Measurements from ENCODE around the gene MARCHF7. TPM values are rescaled to one million over a fixed set of nuclear protein-coding genes. Genes with fewer than 3 reads are reported as not detected.

The MARCHF7 gene
- total RNA-seq, 2 experiments from 2014 or later = 81.5 to 82.4 TPM

- H3K4me1 Mint-ChIP-seq (ENCODE audit: low read depth) = peaks cover 20% of the 10 kb centered on the region
- peaks cover 32% of the 10 kb centered on the region for H3K36me3 Mint-ChIP-seq (ENCODE audit: low read depth)
- no peaks in the 10 kb centered on the region for H3K27me3 Mint-ChIP-seq (ENCODE audit: low read depth)
- H3K4me3 Mint-ChIP-seq = no peak overlapping the region
- DNase-seq = no peak
- intact Hi-C loops (cut with micrococcal nuclease) = no loop called here
- no peak overlapping the region for H3K27ac Mint-ChIP-seq
- CTCF ChIA-PET = interaction anchor here (0.6 to 0.7 kb wide), 2 partner anchors 264 to 495 kb away, joined by 4 to 5 read pairs; no protein-coding TSS in a partner anchor
- no peaks in the 10 kb centered on the region for H3K9me3 Mint-ChIP-seq
Observed at GRCh38 chr2:159753797-159754196, 41.5 kb downstream of the MARCHF7 start.

- Mint-ChIP-seq H3K27ac (no peak overlapping the region), H3K9me3 (no peaks in the 10 kb centered on the region), H3K27me3 (ENCODE audit: low read depth) (no peaks in the 10 kb centered on the region), H3K36me3 (ENCODE audit: low read depth) (peaks cover 32% of the 10 kb centered on the region), H3K4me1 (ENCODE audit: low read depth) (peaks cover 20% of the 10 kb centered on the region), H3K4me3 (no peak overlapping the region)
- intact Hi-C loops (cut with micrococcal nuclease) = loop anchor here (1.0 to 5.0 kb wide), 2 partner anchors 187 to 213 kb away; no protein-coding TSS in a partner anchor
- DNase-seq = no peak
- CTCF ChIA-PET = no interaction called here
Observed at GRCh38 chr2:159755014-159755413, 42.7 kb downstream of the MARCHF7 start.

GRCh38 chr2:159755788-159756187 is 43.5 kb downstream of the MARCHF7 start:
- peaks cover 22% of the 10 kb centered on the region for H3K4me1 Mint-ChIP-seq (ENCODE audit: low read depth)

GRCh38 chr2:159758239-159758638 is 45.9 kb downstream of the MARCHF7 start:
- Mint-ChIP-seq H3K36me3 (ENCODE audit: low read depth) (peaks cover 29% of the 10 kb centered on the region), H3K9me3 (no peaks in the 10 kb centered on the region), H3K27me3 (ENCODE audit: low read depth) (no peaks in the 10 kb centered on the region), H3K4me3 (no peak overlapping the region), H3K27ac (no peak overlapping the region), H3K4me1 (ENCODE audit: low read depth) (peaks cover 7% of the 10 kb centered on the region)
- intact Hi-C loops (cut with micrococcal nuclease) = loop anchor here (5.0 kb wide), 1 partner anchor 184 kb away; no protein-coding TSS in a partner anchor
- DNase-seq = no peak
- CTCF ChIA-PET = no interaction called here

More at GRCh38 chr2:159755788-159756187, 43.5 kb downstream of the MARCHF7 start:
- peak; percentile 54 for DNase-seq
- H3K36me3 Mint-ChIP-seq (ENCODE audit: low read depth) = peaks cover 37% of the 10 kb centered on the region
- H3K27me3 Mint-ChIP-seq (ENCODE audit: low read depth) = no peaks in the 10 kb centered on the region
- H3K9me3 Mint-ChIP-seq = no peaks in the 10 kb centered on the region
- no peak overlapping the region for H3K4me3 Mint-ChIP-seq
- no peak overlapping the region for H3K27ac Mint-ChIP-seq
- intact Hi-C loops (cut with micrococcal nuclease) = loop anchor here (1.0 to 5.0 kb wide), 8 partner anchors 43 to 870 kb away; partner anchors contain the start of gene MARCHF7
- CTCF ChIA-PET = interaction anchor here (0.9 to 1.1 kb wide), 7 partner anchors 9 to 212 kb away, joined by 3 to 4 read pairs (median 3); partner anchors contain the start of gene MARCHF7

- no peak for DNase-seq
- Mint-ChIP-seq H3K4me3 (no peak overlapping the region), H3K27ac (no peak overlapping the region), H3K9me3 (no peaks in the 10 kb centered on the region), H3K27me3 (ENCODE audit: low read depth) (no peaks in the 10 kb centered on the region), H3K4me1 (ENCODE audit: low read depth) (peaks cover 7% of the 10 kb centered on the region), H3K36me3 (ENCODE audit: low read depth) (peaks cover 31% of the 10 kb centered on the region)
- intact Hi-C loops (cut with micrococcal nuclease) = loop anchor here (5.0 kb wide), 1 partner anchor 184 kb away; no protein-coding TSS in a partner anchor
- CTCF ChIA-PET = interaction anchor here (0.7 to 1.4 kb wide), 2 partner anchors 49 to 309 kb away, joined by 3 to 4 read pairs; no protein-coding TSS in a partner anchor
Observed at GRCh38 chr2:159758686-159759085, 46.4 kb downstream of the MARCHF7 start.

- H3K27me3 Mint-ChIP-seq (ENCODE audit: low read depth) = no peaks in the 10 kb centered on the region
- DNase-seq = no peak
- peaks cover 9% of the 10 kb centered on the region for H3K4me1 Mint-ChIP-seq (ENCODE audit: low read depth)
- CTCF ChIA-PET = interaction anchor here (0.7 to 1.4 kb wide), 2 partner anchors 48 to 310 kb away, joined by 3 to 4 read pairs; no protein-coding TSS in a partner anchor
- H3K9me3 Mint-ChIP-seq = no peaks in the 10 kb centered on the region
- H3K27ac Mint-ChIP-seq = no peak overlapping the region
- peaks cover 33% of the 10 kb centered on the region for H3K36me3 Mint-ChIP-seq (ENCODE audit: low read depth)
- H3K4me3 Mint-ChIP-seq = no peak overlapping the region
- intact Hi-C loops (cut with micrococcal nuclease) = loop anchor here (5.0 kb wide), 1 partner anchor 183 kb away; no protein-coding TSS in a partner anchor
Observed at GRCh38 chr2:159759577-159759976, 47.3 kb downstream of the MARCHF7 start.

- H3K4me3 Mint-ChIP-seq = no peak overlapping the region
- CTCF ChIA-PET = no interaction called here
- H3K36me3 Mint-ChIP-seq (ENCODE audit: low read depth) = peaks cover 36% of the 10 kb centered on the region
- no peaks in the 10 kb centered on the region for H3K27me3 Mint-ChIP-seq (ENCODE audit: low read depth)
- intact Hi-C loops (cut with micrococcal nuclease) = no loop called here
- no peak overlapping the region for H3K27ac Mint-ChIP-seq
- DNase-seq = no peak
- H3K4me1 Mint-ChIP-seq (ENCODE audit: low read depth) = peaks cover 9% of the 10 kb centered on the region
- no peaks in the 10 kb centered on the region for H3K9me3 Mint-ChIP-seq
Observed at GRCh38 chr2:159760326-159760725, 48.0 kb downstream of the MARCHF7 start.

- H3K27me3 Mint-ChIP-seq (ENCODE audit: low read depth) = no peaks in the 10 kb centered on the region
- H3K27ac Mint-ChIP-seq = peak overlapping the region; percentile 30
- no peak overlapping the region for H3K4me3 Mint-ChIP-seq
- no peaks in the 10 kb centered on the region for H3K9me3 Mint-ChIP-seq
- intact Hi-C loops (cut with micrococcal nuclease) = no loop called here
- CTCF ChIA-PET = interaction anchor here (0.6 to 1.3 kb wide), 2 partner anchors 18 to 770 kb away, joined by 3 to 4 read pairs; no protein-coding TSS in a partner anchor
- H3K36me3 Mint-ChIP-seq (ENCODE audit: low read depth) = peaks cover 46% of the 10 kb centered on the region
- DNase-seq = no peak
- peaks cover 7% of the 10 kb centered on the region for H3K4me1 Mint-ChIP-seq (ENCODE audit: low read depth)
Observed at GRCh38 chr2:159762075-159762474, 49.8 kb downstream of the MARCHF7 start.

Other genes starting within 250 kb of the MARCHF7 start
- gene BAZ2B, start 96.0 kb upstream of the MARCHF7 start, total RNA-seq = 1 to 10 TPM; 8.3 to 9.7 TPM
- under 1 TPM; 0.35 to 0.48 TPM for gene CD302, start 85.7 kb downstream of the MARCHF7 start, total RNA-seq
- 10 to 100 TPM; 52.9 to 55.4 TPM for gene LY75, start 192.2 kb downstream of the MARCHF7 start, total RNA-seq